ENCODE measurements around the gene TLE1.
"Not testable (repeated sequence)": the region's sequence is repeated elsewhere in the genome, so short reads cannot be mapped to it uniquely, and the experiment has no call there.

Gene TLE1

GRCh38 chr9:81689343-81690175, at the start of gene TLE1:
TSS of gene TLE1 (minus strand) at chr9:81689547. CDS start at chr9:81688240, 1,307 bp downstream.
- peak; percentile 97 for DNase-seq

GRCh38 chr9:81737871-81738507, 48.6 kb upstream of the TLE1 start:
- DNase-seq: no peak

- not testable (repeated sequence) for DNase-seq
These were observed 41.2 kb upstream of the TLE1 start for GRCh38 chr9:81730498-81730897.

- DNase-seq: peak; percentile 12
These were observed 39.8 kb upstream of the TLE1 start for GRCh38 chr9:81729135-81729534.

GRCh38 chr9:81724242-81724889, 35.0 kb upstream of the TLE1 start:
- DNase-seq: no peak

- DNase-seq: no peak
These were observed 32.9 kb upstream of the TLE1 start for GRCh38 chr9:81722277-81722676.

GRCh38 chr9:81720450-81721086, 31.2 kb upstream of the TLE1 start:
- DNase-seq: no peak

DNA sequence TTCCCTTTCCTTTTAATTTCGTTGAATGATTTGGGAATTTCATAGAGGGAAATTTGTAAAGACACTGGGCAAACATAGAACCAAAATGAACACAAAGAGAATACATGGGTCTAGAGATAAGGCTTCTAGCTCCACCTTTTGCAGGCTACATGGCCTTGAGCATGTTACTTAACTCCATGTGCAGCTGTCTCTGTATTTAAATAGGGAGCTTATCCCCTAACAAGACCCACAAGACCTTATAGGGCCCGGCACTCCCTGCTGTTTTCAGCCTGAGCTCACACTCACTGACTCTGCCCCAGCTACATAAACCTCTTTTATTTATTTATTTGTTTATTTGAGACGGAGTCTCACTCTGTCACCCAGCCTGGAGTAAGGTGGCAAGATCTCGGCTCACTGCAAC, 30.6 kb upstream of the TLE1 start:
- DNase-seq: no peak

DNA sequence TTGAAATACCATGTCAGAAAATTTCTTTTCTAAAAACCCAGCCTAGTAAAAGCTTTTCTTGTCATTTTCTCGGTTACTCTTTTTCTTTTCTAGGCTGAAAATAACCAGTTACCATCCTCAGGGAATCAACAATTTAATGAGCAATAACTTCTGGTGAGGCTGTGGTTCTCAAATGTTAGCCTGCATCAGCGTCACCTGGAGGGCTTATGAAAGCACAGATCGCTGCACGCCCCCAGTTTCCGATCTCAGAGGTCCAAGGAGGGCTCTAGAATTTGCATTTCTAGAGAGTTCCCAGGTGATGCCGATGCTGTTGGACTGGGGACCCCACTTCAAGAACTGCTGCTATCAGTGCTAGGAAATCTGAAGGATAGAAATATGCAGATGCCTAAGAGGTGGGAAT, 28.9 kb upstream of the TLE1 start:
- no peak for DNase-seq

GRCh38 chr9:81717747-81718077, 28.4 kb upstream of the TLE1 start:
- peak; percentile 28 for DNase-seq

DNA sequence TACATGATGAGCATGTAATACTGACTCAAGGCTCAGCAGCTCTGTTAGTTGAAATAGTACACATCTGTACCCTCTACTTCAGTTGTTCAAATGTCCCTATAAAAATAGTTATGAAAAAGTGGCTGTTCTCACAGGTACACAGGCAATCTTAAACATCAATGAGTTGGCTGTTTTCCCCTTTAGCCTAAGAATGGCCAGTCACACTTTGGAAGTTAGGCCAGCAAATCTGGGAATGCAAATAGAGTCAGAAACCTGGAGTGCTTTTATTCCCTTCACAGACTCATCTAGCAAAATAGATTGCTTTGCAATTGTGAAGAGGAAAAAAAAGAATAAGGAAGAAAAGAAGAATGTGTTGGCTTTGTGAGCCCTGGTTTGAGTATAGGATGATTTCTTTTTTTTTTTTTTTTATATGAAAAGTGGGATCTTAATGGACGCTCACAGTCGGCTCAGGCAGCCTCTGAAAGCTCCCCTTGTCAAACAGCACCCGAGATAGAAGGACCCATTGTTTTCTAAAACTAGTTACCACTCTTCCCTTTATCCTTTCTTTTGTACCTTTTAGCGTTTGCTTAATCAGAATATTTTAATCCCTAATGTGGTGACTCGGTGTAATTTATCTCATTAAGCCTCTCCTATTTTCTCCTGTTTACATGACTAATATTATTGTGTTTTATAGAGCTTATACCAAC, 27.9 kb upstream of the TLE1 start:
- no peak for DNase-seq

GRCh38 chr9:81716409-81716808, 27.1 kb upstream of the TLE1 start:
- DNase-seq: no peak

- no peak for DNase-seq
These were observed 16.2 kb upstream of the TLE1 start for GRCh38 chr9:81705578-81705977.

DNA sequence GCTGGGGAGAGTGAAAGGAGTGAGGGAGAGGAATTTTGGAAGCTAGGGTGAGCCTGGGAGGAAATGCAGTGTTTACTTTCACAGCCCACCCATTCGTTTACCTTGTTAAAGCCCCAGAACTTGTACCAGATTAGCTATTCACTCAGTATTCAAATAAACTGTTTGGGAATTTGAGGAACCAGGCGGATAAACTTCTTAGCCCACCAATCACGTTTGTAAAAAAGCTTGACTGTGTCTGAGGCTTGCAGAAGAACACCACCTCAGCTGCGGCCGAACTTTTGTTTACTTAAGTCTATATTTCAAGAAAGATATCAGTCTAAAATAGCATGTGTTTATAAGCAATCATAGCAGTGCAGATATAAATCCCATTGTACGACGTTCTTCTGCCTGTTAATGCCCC, 5.2 kb upstream of the TLE1 start:
- DNase-seq: no peak

DNA sequence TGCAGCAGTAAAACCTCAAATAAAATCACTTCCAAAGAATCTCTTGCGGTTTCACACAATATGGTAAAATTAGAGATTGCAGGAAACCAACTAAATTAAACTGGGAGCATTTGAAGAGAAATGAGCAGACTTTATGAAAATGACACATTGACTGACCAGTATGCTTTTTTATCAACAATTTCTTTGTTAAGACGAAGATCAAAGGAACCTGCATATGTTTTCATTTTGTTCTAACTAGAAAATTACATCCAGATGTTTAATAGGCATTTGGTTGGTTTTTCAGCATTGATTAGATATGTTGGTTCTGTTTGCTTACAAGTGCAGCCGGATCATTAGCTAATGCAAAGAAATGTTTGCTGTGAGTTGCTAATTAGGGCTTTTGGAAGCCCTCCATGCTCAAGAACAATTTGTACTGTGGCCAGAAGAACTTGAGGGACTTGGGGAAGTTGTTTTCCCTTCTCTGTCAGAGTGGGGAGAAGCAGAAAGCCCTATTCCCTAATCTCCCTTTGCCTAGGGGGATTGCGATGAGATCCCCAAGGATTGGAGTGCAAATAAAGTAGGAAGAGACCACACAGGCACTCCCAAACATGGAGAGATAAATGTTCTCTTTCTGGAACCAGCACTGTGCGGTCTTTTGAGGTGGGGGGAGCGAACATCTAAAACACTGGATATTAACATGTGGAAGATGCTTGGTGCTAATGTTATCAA, 4.5 kb upstream of the TLE1 start:
- DNase-seq: no peak

- peak; percentile 29 for DNase-seq
These were observed 1.0 kb upstream of the TLE1 start for GRCh38 chr9:81690251-81690851.

DNA sequence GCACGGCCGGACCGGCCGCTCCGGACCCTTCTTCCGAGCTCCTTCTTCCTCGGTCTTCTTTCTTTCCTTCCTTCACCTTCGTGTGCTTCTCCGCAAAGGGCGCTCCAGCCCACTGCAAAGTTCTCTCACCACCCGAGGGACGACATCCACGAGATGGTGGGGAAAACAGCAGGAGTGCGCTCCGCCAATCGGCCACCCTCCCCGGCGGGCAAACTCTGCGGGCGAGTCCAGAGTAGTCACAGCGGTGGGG, 329 bp downstream of the TLE1 start:
- DNase-seq: not testable (repeated sequence)

DNA sequence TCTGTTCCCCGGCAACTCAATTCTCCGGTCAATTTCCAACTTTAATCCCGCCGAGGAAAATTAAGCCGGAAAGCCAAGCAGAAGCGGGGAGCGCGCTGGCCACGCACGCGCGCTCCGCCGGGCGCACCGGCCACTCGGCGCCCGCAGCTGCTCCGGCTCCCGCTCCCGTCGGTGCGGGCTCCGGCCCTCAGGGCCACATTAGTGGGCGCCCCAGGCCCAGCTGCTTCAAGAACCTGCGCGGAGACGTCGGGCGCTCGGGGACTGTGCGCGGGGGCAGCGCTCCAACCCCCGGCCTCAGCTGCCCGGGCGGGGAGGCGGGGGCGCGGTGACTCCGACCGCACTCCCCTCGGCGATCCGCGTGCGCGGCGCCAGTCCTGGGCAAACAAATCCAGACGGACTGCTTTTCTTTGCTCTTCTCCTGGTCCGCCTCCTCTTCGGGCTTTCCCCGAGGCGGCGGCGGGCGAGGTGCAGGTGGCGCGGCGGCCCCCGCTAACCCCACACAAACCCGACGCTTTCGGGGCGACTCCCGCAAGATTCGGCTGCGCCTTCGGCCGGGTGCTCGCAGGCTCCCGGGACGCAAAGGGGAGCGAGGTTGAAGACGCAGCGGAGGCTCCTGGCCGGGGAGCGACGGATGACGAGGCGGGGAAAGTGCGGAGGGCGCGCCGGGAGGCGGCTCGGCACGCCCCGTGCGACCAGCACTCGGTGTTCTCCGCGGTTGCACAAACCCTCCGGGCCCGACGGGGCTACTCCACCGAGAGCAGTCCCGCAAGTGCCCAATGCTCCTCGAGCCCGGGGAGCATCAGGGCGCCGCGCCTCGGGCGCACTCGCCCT, 870 bp downstream of the TLE1 start:
- peak; percentile 19 for DNase-seq

DNA sequence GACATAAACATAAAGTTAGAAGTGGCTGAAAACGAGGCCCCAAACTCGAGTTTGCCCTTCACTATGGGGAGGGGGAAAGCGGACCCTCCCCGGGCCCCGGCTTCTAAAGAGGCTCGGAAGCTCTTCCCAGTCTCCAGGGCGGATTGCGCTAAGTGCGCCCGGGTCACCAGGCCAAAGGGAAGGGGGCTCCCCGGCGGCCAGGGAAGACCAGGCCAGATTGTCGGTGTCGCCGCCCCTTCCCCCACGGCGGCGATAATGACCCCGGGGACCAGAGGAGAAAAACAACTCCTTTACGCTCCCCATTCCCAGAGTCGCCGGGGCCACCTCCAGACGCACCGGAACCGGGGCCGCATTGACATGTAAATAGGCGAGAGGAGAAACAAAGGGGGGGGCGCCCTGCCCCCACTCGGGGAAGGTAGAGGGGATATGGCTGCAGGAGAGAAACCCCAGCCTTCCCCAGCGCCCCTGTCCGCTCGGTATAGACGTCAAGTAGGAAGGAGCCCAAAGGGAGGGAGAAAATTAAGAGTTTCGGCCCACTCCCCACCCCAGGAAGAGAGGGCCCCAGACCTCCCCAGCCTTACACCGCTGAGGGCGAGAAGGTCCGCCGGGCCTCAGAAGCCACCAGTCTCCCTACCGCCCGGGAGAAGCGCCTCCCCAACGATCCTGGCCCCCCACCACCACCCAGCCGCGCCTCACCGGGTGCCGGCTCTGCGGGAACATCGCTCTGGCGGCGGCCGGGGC, 1.7 kb downstream of the TLE1 start:
- no peak for DNase-seq
